ENCODE results near the gene PCYT2.

GRCh38 chr17:81912441-81913309 lies 1.5 kb upstream of the PCYT2 start:
- TF ChIP-seq CTCF (IDR thresholded peaks at IDR 0.05) (no peak), POLR2A (IDR thresholded peaks at IDR 0.05; ENCODE audit: low read depth) (no peak), EP300 (IDR thresholded peaks at IDR 0.05) (no peak)

Measured in esophagus muscularis mucosa (tissue), 4 donors.